Loucy (cell line): ENCODE results near the gene PID1.
"Not testable (repeated sequence)": the region's sequence is repeated elsewhere in the genome, so short reads cannot be mapped to it uniquely, and the experiment has no call there.

Experiments
- H2AFZ ChIP-seq: fragments of 200-600 bp; sonication (generic); 2 replicates; pipeline ENCODE4 v1.6.0; 2016; ENCODE audit warnings: antibody characterized with exemption, mild to moderate bottlenecking, low read length, moderate library complexity
- H3F3A ChIP-seq: fragments of 200-600 bp; 2 replicates; pipeline ENCODE4 v1.6.0; 2016; ENCODE audit warnings: antibody characterized with exemption, low read depth, mild to moderate bottlenecking
- H3K27me3 ChIP-seq: fragments of 200-600 bp; sonication (generic); 2 replicates; pipeline ENCODE4 v1.6.1; 2014; ENCODE audit warnings: low read length, mild to moderate bottlenecking; ENCODE audit not compliant: insufficient read depth, poor library complexity, severe bottlenecking
- H3K36me3 ChIP-seq: fragments of 200-600 bp; sonication (generic); 2 replicates; pipeline ENCODE4 v1.6.1; 2016; ENCODE audit warnings: low read length; ENCODE audit not compliant: insufficient read depth
- H3K4me1 ChIP-seq: fragments of 200-600 bp; sonication (generic); 2 replicates; pipeline ENCODE4 v1.5.1; 2014; ENCODE audit warnings: low read length, mild to moderate bottlenecking; ENCODE audit not compliant: insufficient read depth, poor library complexity, severe bottlenecking
- H3K4me2 ChIP-seq: fragments of 200-600 bp; sonication (generic); 2 replicates; pipeline ENCODE4 v1.6.0; 2014; ENCODE audit warnings: antibody characterized with exemption, low read length, low read depth, mild to moderate bottlenecking; ENCODE audit not compliant: poor library complexity, severe bottlenecking
- H3K4me3 ChIP-seq: fragments of 200-600 bp; sonication (generic); 2 replicates; pipeline ENCODE4 v1.5.1; 2014; ENCODE audit warnings: low read length, mild to moderate bottlenecking, mixed read lengths; ENCODE audit not compliant: poor library complexity, severe bottlenecking
- H3K79me2 ChIP-seq: fragments of 200-600 bp; sonication (generic); 2 replicates; pipeline ENCODE4 v1.6.1; 2014; ENCODE audit warnings: low read length; ENCODE audit not compliant: insufficient read depth
- H3K9ac ChIP-seq: fragments of 200-600 bp; sonication (generic); 2 replicates; pipeline ENCODE4 v1.6.0; 2014; ENCODE audit warnings: mild to moderate bottlenecking, low read depth, low read length, moderate library complexity; ENCODE audit not compliant: poor library complexity, severe bottlenecking
- H3K9me2 ChIP-seq: fragments of 200-600 bp; sonication (generic); replicated peaks from 2 replicates; pipeline ENCODE4 v1.6.1; 2016; ENCODE audit warnings: low read depth, low read length, mixed read lengths
- H3K9me3 ChIP-seq: fragments of 200-600 bp; sonication (generic); 2 replicates; pipeline ENCODE4 v1.6.1; 2014; ENCODE audit warnings: mild to moderate bottlenecking, antibody characterized with exemption, low read length, low read depth; ENCODE audit not compliant: insufficient read depth
- H4K20me1 ChIP-seq: fragments of 200-600 bp; sonication (generic); 2 replicates; pipeline ENCODE4 v1.6.0; 2014; ENCODE audit warnings: antibody characterized with exemption, low read length, mild to moderate bottlenecking; ENCODE audit not compliant: insufficient read depth, poor library complexity, severe bottlenecking
- EZH2phosphoT487 ChIP-seq: fragments of 200-600 bp; IDR thresholded peaks from 2 replicates; pipeline ENCODE4 v1.6.1; 2018; ENCODE audit warnings: antibody characterized with exemption, mild to moderate bottlenecking, moderate library complexity, borderline replicate concordance
- TF ChIP-seq, protein P1 (sequence below): fragments of 200-600 bp; sonication (generic); conservative IDR thresholded peaks from 2 replicates; pipeline ENCODE4 v1.5.1; 2014; ENCODE audit warnings: mild to moderate bottlenecking, antibody characterized with exemption, low read length

Gene PID1

DNA sequence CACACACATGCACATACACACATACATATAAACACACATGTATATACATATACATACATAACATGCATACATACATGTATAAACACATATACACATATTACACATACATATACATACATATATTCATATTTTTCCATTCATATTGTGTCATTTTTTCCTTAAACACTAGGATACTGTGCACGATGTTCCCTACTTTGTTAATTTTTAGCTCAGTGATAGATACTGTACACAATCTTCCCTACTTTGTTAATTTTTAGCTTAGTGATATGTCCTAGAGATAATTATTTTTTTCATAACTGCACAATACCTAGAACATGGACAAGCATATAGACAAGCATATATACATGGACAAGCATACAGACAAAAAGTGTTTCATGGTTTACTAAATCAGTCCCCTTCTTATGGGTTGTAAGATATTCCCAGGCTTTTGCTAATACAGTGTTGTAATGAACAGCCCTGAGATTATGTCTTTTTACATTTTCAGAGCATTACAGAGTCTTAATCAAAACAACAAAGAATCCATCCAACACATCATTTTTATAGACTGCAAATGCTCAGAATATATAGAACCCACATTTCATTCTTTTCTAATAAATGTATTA, 75.6 kb downstream of the PID1 start:
- Histone ChIP-seq H3K27me3 (no peaks in the 10 kb centered on the region), H3K9me2 (no peaks in the 10 kb centered on the region), H3K9ac (no peak overlapping the region), H3K4me1 (no peaks in the 10 kb centered on the region), H3K4me3 (no peak overlapping the region), H3K4me2 (no peak overlapping the region), H3K36me3 (no peaks in the 10 kb centered on the region), H4K20me1 (no peaks in the 10 kb centered on the region), H2AFZ (no peak overlapping the region; the same call in 1 of the 2 replicates), H3F3A (no peaks in the 10 kb centered on the region), H3K9me3 (no peaks in the 10 kb centered on the region), H3K79me2 (no peaks in the 10 kb centered on the region)
- TF ChIP-seq EZH2phosphoT487, result no peak

DNA sequence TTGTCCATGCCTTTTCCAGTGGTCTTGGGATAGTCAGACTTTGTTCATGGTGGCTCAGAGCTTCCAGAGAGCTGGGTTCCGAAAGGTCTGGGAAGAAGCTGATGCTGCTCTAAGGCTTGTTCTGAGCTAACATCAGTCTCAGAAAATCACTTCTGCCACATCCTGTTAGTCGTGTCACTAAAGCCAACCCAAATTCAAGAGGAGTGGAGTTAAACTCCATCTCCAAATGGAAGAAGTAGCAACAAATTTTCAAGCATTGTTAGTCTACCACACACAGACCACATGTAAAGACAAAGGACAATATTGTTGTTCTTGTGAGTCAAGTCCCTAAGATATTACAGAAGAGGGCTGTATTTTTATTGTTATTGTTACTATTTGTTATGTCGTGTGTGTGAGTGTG, 77.8 kb downstream of the PID1 start:
- H3K4me3 ChIP-seq, result no peak overlapping the region
- H3F3A ChIP-seq, result no peaks in the 10 kb centered on the region
- H3K9me3 ChIP-seq, result no peaks in the 10 kb centered on the region
- H3K9ac ChIP-seq, result no peak overlapping the region
- no peaks in the 10 kb centered on the region for H3K4me1 ChIP-seq
- H3K9me2 ChIP-seq, result no peaks in the 10 kb centered on the region
- no peak overlapping the region for H3K4me2 ChIP-seq
- TF ChIP-seq EZH2phosphoT487, result no peak
- TF ChIP-seq, protein P1, sequence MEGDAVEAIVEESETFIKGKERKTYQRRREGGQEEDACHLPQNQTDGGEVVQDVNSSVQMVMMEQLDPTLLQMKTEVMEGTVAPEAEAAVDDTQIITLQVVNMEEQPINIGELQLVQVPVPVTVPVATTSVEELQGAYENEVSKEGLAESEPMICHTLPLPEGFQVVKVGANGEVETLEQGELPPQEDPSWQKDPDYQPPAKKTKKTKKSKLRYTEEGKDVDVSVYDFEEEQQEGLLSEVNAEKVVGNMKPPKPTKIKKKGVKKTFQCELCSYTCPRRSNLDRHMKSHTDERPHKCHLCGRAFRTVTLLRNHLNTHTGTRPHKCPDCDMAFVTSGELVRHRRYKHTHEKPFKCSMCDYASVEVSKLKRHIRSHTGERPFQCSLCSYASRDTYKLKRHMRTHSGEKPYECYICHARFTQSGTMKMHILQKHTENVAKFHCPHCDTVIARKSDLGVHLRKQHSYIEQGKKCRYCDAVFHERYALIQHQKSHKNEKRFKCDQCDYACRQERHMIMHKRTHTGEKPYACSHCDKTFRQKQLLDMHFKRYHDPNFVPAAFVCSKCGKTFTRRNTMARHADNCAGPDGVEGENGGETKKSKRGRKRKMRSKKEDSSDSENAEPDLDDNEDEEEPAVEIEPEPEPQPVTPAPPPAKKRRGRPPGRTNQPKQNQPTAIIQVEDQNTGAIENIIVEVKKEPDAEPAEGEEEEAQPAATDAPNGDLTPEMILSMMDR, result no peak
- H4K20me1 ChIP-seq, result no peaks in the 10 kb centered on the region
- no peaks in the 10 kb centered on the region for H3K27me3 ChIP-seq
- no peaks in the 10 kb centered on the region for H3K36me3 ChIP-seq
- H2AFZ ChIP-seq, result no peak overlapping the region
- no peaks in the 10 kb centered on the region for H3K79me2 ChIP-seq

DNA sequence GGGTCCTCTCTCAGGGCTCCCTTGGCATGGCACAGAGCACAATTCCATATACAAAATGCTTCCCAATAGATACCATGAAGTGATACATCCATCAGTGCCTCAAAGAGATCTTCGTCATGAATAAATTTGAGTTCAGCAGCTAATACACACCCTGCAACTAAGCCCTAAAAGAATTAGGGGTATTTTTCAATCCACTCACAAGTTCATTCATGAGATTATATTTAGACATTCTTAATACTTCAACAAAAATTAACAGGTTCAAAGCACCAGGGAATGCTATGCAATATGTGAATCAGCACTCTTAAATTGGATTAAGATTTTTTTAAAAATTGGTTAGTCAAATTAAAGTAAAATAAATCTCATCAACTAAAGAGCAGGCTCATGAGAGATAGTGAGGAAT, 79.7 kb downstream of the PID1 start:
- TF ChIP-seq, protein P1, result no peak
- no peak for TF ChIP-seq EZH2phosphoT487
- Histone ChIP-seq H3K27me3 (no peaks in the 10 kb centered on the region), H3K79me2 (no peaks in the 10 kb centered on the region), H3K9me3 (no peaks in the 10 kb centered on the region), H3F3A (no peaks in the 10 kb centered on the region), H3K9me2 (no peaks in the 10 kb centered on the region), H2AFZ (no peak overlapping the region), H4K20me1 (no peaks in the 10 kb centered on the region), H3K4me2 (no peak overlapping the region), H3K4me3 (no peak overlapping the region), H3K9ac (no peak overlapping the region), H3K4me1 (no peaks in the 10 kb centered on the region), H3K36me3 (no peaks in the 10 kb centered on the region)

DNA sequence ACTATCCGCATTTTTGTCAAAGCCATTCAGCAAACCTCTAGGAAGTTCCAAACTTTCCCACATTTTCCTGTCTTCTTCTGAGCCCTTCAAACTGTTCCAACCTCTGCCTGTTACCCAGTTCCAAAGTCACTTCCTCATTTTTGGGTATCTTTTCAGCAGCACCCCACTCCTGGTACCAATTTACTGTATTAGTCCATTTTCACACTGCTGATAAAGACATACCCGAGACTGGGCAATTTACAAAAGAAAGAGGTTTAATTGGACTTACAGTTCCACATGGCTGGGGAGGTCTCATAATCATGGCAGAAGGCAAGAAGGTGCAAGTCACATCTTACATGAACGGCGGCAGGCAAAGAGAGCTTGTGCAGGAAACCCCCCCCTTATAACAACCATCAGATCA, 84.0 kb downstream of the PID1 start:
- H3K36me3 ChIP-seq, result not testable (repeated sequence)

More for the DNA sequence above, 84.0 kb downstream of the PID1 start:
- not testable (repeated sequence) for H3F3A ChIP-seq, H3K9ac ChIP-seq, H3K4me2 ChIP-seq, H3K9me2 ChIP-seq, H4K20me1 ChIP-seq, H3K79me2 ChIP-seq, H3K27me3 ChIP-seq, H3K9me3 ChIP-seq, H2AFZ ChIP-seq, H3K4me1 ChIP-seq, H3K4me3 ChIP-seq
